Heart left ventricle (tissue), 13 donors: ENCODE results near the gene MRPS6.
A peak's percentile ranks its signal among the peaks of the same experiment; 100 is the strongest.

ENCODE experiments used
- POLR2A ChIP-seq, 2 donors: fragments of 450-650 bp; IDR thresholded peaks; one replicate each; pipeline ENCODE4 v1.6.1; 2017; ENCODE audit warnings: antibody characterized with exemption in 2 of 2, mild to moderate bottlenecking in 2 of 2, moderate library complexity in 2 of 2
- TF ChIP-seq, protein P1 (sequence below), 12 donors: fragments of 200-600 bp; sonication (generic) in 4 of 12; IDR thresholded peaks; one replicate each; pipeline versions ENCODE4 v1.5.0 to v1.8.0; 2018 to 2022; ENCODE audit warnings: antibody characterized with exemption in 12 of 12, mild to moderate bottlenecking in 5 of 12
- donor health status: ischemic (EF 13 %, LVEDD 7.1; RV severe dilation, severe dysfunction).
- donor health status: DM: no; HTN: yes; CAD: no.
- donor health status: DM: no; HTN: no; CAD: no.
- donor health status: ischemic (EF 25% LVEDD 6.9; RV normal size, moderate dysfunction).
- donor health status: ischemic (EF 25% LVEDD 5.7; RV mildly dilated, moderate dysfunction).
- donor health status: ischemic (EF 35%, LVEDD 5.7; RV mildly dilated, moderate dysfunction).
- donor health status: nonischemic (EF 11% LVEDD 7.7; RV severe dilation, severe dysfunction).
- donor health status: DM: yes; HTN: yes; CAD: no.
- donor health status: PGD.
- donor health status: ischemic (EF 29% LVEDD 5.4; RV normal size, mild dysfunction).
- donor health status: nonischemic (EF 23%, LVEDD 6.1; RV moderate dilation, normal function).

DNA sequence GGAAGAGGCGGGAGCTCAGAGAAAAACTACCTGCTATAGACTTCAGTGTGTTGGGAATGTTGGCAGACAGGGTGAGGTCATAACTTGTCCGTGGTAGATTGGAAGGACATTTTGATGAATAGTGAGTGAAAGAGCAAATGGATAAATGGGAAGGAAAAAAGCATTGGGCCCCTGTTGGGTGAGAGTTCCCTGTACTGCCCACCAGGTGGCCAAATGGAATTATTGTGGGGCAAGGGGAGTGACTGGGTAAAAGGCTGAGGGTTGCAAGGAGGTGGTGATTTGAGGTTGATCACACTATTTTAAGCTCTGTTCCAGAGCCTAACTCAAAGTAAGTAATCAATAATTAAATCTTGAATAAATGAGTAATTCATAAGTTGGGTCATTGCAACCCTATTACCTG is 60.4 kb downstream of the MRPS6 start:
- TF ChIP-seq, protein P1, sequence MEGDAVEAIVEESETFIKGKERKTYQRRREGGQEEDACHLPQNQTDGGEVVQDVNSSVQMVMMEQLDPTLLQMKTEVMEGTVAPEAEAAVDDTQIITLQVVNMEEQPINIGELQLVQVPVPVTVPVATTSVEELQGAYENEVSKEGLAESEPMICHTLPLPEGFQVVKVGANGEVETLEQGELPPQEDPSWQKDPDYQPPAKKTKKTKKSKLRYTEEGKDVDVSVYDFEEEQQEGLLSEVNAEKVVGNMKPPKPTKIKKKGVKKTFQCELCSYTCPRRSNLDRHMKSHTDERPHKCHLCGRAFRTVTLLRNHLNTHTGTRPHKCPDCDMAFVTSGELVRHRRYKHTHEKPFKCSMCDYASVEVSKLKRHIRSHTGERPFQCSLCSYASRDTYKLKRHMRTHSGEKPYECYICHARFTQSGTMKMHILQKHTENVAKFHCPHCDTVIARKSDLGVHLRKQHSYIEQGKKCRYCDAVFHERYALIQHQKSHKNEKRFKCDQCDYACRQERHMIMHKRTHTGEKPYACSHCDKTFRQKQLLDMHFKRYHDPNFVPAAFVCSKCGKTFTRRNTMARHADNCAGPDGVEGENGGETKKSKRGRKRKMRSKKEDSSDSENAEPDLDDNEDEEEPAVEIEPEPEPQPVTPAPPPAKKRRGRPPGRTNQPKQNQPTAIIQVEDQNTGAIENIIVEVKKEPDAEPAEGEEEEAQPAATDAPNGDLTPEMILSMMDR (IDR thresholded peaks at IDR 0.05): peak in 2 of 12 donors; percentile 9 to 20
- TF ChIP-seq POLR2A (IDR thresholded peaks at IDR 0.05): no peak
